Tibial nerve (tissue), 4 donors: Measurements from ENCODE around the gene PSRC1.

Source experiments
- CTCF ChIP-seq, 5 experiments: fragments of 200-600 bp in 3 of 5; fragments of 450-650 bp in 2 of 5; sonication (generic) in 3 of 5; IDR thresholded peaks; one replicate each; pipeline ENCODE4 v1.5.1; 2016 to 2019; ENCODE audit warnings: antibody characterized with exemption in 5 of 5, mild to moderate bottlenecking in 3 of 5, moderate library complexity in 2 of 5
- EP300 ChIP-seq, 2 donors: sonication (generic); formaldehyde crosslinking; IDR thresholded peaks; one replicate each; pipeline ENCODE4 v1.6.1; 2017; ENCODE audit warnings: antibody characterized with exemption in 2 of 2, mild to moderate bottlenecking in 1 of 2
- POLR2A ChIP-seq, 2 donors: fragments of 450-650 bp; IDR thresholded peaks; one replicate each; pipeline ENCODE4 v1.6.1; 2017; ENCODE audit warnings: antibody characterized with exemption in 2 of 2, mild to moderate bottlenecking in 2 of 2, moderate library complexity in 2 of 2

GRCh38 chr1:109327285-109327684 lies 44.3 kb upstream of the PSRC1 start:
- TF ChIP-seq CTCF (IDR thresholded peaks at IDR 0.05): no peak
- peak; percentile 86 for TF ChIP-seq EP300 (IDR thresholded peaks at IDR 0.05)
- peak in 1 of 2 donors; percentile 13 for TF ChIP-seq POLR2A (IDR thresholded peaks at IDR 0.05)
